GM12878 (cell line): ENCODE measurements around the gene KRTAP5-2. TPM values are rescaled to one million over a fixed set of nuclear protein-coding genes. Genes with fewer than 3 reads are reported as not detected.

ENCODE experiments used
- ATAC-seq: fragments of 200-7000 bp; cut with Tn5 transposase; 3 replicates; pipeline ENCODE4 v1.9.1; 2020; ENCODE audit warnings: mild to moderate bottlenecking, moderate library complexity
- BruUV-seq: library from RNA; stranded (reverse); fragments of 400-500 nt; replicated peaks from 2 replicates; lab custom pipeline; 2021; lab: Mats Ljungman, UMichigan
- CTCF ChIA-PET: fragments of 300-600 bp; sonication (Branson Sonifier 250); formaldehyde crosslinking; extraction: SDS; loops from one replicate; lab custom pipeline; 2021; ENCODE audit warnings: inconsistent platforms; lab: Yijun Ruan, JAX
- POLR2A ChIA-PET: fragments of 350-600 bp; formaldehyde crosslinking; extraction: SDS; loops from one replicate; lab custom pipeline; 2021; ENCODE audit warnings: inconsistent platforms; lab: Charles Lee
- RAD21 ChIA-PET: fragments of 300-600 bp; sonication (Branson Sonifier 250); formaldehyde crosslinking; loops from one replicate; lab custom pipeline; 2023; ENCODE audit warnings: antibody characterized with exemption; ENCODE audit not compliant: unreplicated experiment; lab: Charles Lee
- SMC1A ChIA-PET: fragments of 300-600 bp; sonication (Branson Sonifier 250); formaldehyde crosslinking; loops from one replicate; lab custom pipeline; 2023; ENCODE audit not compliant: unreplicated experiment, uncharacterized antibody; lab: Charles Lee
- DNase-seq: peaks from one replicate; pipeline ENCODE4 v3.0.0-alpha.2; 2011; ENCODE audit warnings: low read depth, low spot score
- FAIRE-seq: peaks from 3 replicates; lab custom pipeline; 2011; peaks lifted over from hg19 to GRCh38; lab: Jason Lieb, UNC
- H2AFZ ChIP-seq: 2 replicates; pipeline ENCODE4 v1.6.0; 2011; ENCODE audit warnings: low read depth, low read length, control low read depth; ENCODE audit not compliant: control insufficient read depth
- H3K27ac ChIP-seq: 2 replicates; pipeline ENCODE4 v1.5.1; 2011; ENCODE audit warnings: control low read depth; ENCODE audit not compliant: control insufficient read depth, insufficient read depth
- H3K27me3 ChIP-seq, 2 experiments: replicated peaks in 1 of 2; 2 replicates each; pipeline versions ENCODE4 v1.6.0 to v1.6.1; 2011; ENCODE audit warnings: low read length in 1 of 2; ENCODE audit not compliant: control insufficient read depth in 2 of 2, insufficient read depth in 2 of 2
- H3K36me3 ChIP-seq, 2 experiments: 2 replicates each; pipeline ENCODE4 v1.5.1; 2011; ENCODE audit warnings: low read length in 1 of 2; ENCODE audit not compliant: control insufficient read depth in 2 of 2, insufficient read depth in 2 of 2
- H3K4me1 ChIP-seq: 2 replicates; pipeline ENCODE4 v1.6.1; 2011; ENCODE audit warnings: mild to moderate bottlenecking, low read length, moderate library complexity, mixed read lengths; ENCODE audit not compliant: control insufficient read depth, insufficient read depth
- H3K4me2 ChIP-seq: 2 replicates; pipeline ENCODE4 v1.6.0; 2011; ENCODE audit warnings: control low read depth; ENCODE audit not compliant: control insufficient read depth, insufficient read depth
- H3K4me3 ChIP-seq: fragments of 200-600 bp; sonication (generic); 2 replicates; pipeline ENCODE4 v1.5.1; 2016
- H3K79me2 ChIP-seq: 2 replicates; pipeline ENCODE4 v1.6.0; 2011; ENCODE audit warnings: low read length; ENCODE audit not compliant: control insufficient read depth, insufficient read depth
- H3K9ac ChIP-seq: 2 replicates; pipeline ENCODE4 v1.8.0; 2011; ENCODE audit warnings: low read length, control low read depth, mixed read lengths; ENCODE audit not compliant: control insufficient read depth, insufficient read depth
- H3K9me3 ChIP-seq: replicated peaks from 3 replicates; pipeline ENCODE4 v1.5.1; 2011; ENCODE audit warnings: mild to moderate bottlenecking, low read length; ENCODE audit not compliant: control insufficient read depth, insufficient read depth
- H4K20me1 ChIP-seq: 2 replicates; pipeline ENCODE4 v1.6.0; 2011; ENCODE audit not compliant: control insufficient read depth, insufficient read depth
- BRCA1 ChIP-seq: IDR thresholded peaks from 2 replicates; pipeline ENCODE4 v1.6.1; 2011; ENCODE audit warnings: low read depth, low read length, improper control_type of control experiment
- USF1 ChIP-seq: IDR thresholded peaks from 2 replicates; pipeline ENCODE4 v1.6.1; 2011; ENCODE audit warnings: borderline replicate concordance, low read depth, mild to moderate bottlenecking, moderate library complexity, mixed read lengths, low read length; ENCODE audit not compliant: insufficient read depth; ENCODE audit errors: extremely low read length
- WGBS: methylation state at CpG from one replicate; pipeline ENCODE4 v1.1.6; 2016; ENCODE audit warnings: low lambda C conversion rate; ENCODE audit not compliant: insufficient replicate concordance, insufficient coverage; ENCODE audit errors: missing lambda C conversion rate; 5-methylcytosine and 5-hydroxymethylcytosine counted together
- in situ Hi-C: fragments of 300-500 bp; cut with MboI; formaldehyde crosslinking; loops from 9 replicates; pipeline ENCODE4 v1.14.3; 2018; ENCODE audit warnings: mixed read lengths
- intact Hi-C: fragments of 100-400 bp; cut with micrococcal nuclease; formaldehyde crosslinking; loops from one replicate; pipeline ENCODE4 v1.14.2; 2022; ENCODE audit not compliant: unreplicated experiment
- polyA plus RNA-seq, 11 experiments: library from polyadenylated mRNA; depleted of rRNA in 4 of 11; unstranded in 6 of 11; stranded (reverse) in 5 of 11; fragments of >200 nt; fragmentation: Nextera tagmentation in 4 of 11; fragmentation: Illumina TruSeq in 1 of 11; extraction: Ambion mirVana in 4 of 11; extraction: Trizol in 1 of 11; gene quantifications; 1 replicate in 1 of 11; 2 replicates in 10 of 11; pipeline versions ENCODE4 v1.2.1 to v1.2.3, GENCODE V29; 2011 to 2016; ENCODE audit warnings: inconsistent platforms in 2 of 11, missing spikeins in 2 of 11, low read depth in 1 of 11
- total RNA-seq, 4 experiments: library from RNA; depleted of rRNA in 3 of 4; stranded (reverse); fragments of >200 nt in 3 of 4; fragmentation: Illumina TruSeq in 1 of 4; extraction: Trizol in 1 of 4; gene quantifications; 2 replicates each; pipeline versions ENCODE4 v1.2.1 to v1.2.3, GENCODE V29; 2013 to 2021

KRTAP5-2 gene
- total and polyA plus RNA-seq, 10 of the 15 experiments (the other 5 are each of a cell fraction or from before 2014, with no cell fraction given), result not detected

GRCh38 chr11:1567721-1568100 is 30.4 kb downstream of the KRTAP5-2 start (continued):
- TF ChIP-seq USF1, result no peak

GRCh38 chr11:1567052-1567720 is 30.9 kb downstream of the KRTAP5-2 start:
- no TSS peak for BruUV-seq
- Histone ChIP-seq H3K4me2 (no peak overlapping the region), H3K4me1 (no peaks in the 10 kb centered on the region)

More at GRCh38 chr11:1567052-1567720, 30.9 kb downstream of the KRTAP5-2 start:
- Histone ChIP-seq H4K20me1 (no peaks in the 10 kb centered on the region), H3K9ac (no peak overlapping the region), H3K27me3 (peaks cover 2 to 3% of the 10 kb centered on the region in 2 experiments; a peak in 3 of 4 replicates), H2AFZ (no peak overlapping the region), H3K79me2 (no peaks in the 10 kb centered on the region), H3K27ac (no peak overlapping the region), H3K4me3 (no peak overlapping the region), H3K36me3 (no peaks in the 10 kb centered on the region), H3K9me3 (no peaks in the 10 kb centered on the region)
- ATAC-seq, result no peak
- intact Hi-C loops, result no loop called here
- DNase-seq, result no peak
- 37% methylated on average over 12 of the region's 13 CpGs for WGBS
- RAD21 ChIA-PET, result interaction anchor here (1.4 kb wide), 1 partner anchor 61 kb away, joined by 3 read pairs; no protein-coding TSS in a partner anchor
- FAIRE-seq, result no peak
- CTCF ChIA-PET, result no interaction called here
- SMC1A ChIA-PET, result no interaction called here
- TF ChIP-seq BRCA1, result no peak
- POLR2A ChIA-PET, result no interaction called here
- in situ Hi-C loops, result no loop called here
